H1 (cell line): ENCODE results near the gene GLG1. TPM values are rescaled to one million over a fixed set of nuclear protein-coding genes. Genes with fewer than 3 reads are reported as not detected.

ENCODE experiments used
- CTCF ChIA-PET: fragments of 300-600 bp; sonication (Branson Sonifier 250); formaldehyde crosslinking; loops from one replicate; lab custom pipeline; 2021; ENCODE audit not compliant: partially characterized antibody; lab: Charles Lee
- POLR2A ChIA-PET: fragments of 300-600 bp; sonication (Branson Sonifier 250); formaldehyde crosslinking; loops from one replicate; lab custom pipeline; 2021; ENCODE audit warnings: inconsistent platforms; ENCODE audit not compliant: partially characterized antibody; lab: Charles Lee
- DNase-seq, 2 experiments: peaks; one replicate each; pipeline versions ENCODE4 v3.0.0 to v3.0.0-alpha.2; 2010 to 2022; ENCODE audit warnings: low spot score in 2 of 2, low read depth in 1 of 2, mixed read lengths in 1 of 2
- FAIRE-seq: peaks from 2 replicates; lab custom pipeline; 2011; peaks lifted over from hg19 to GRCh38; lab: Jason Lieb, UNC
- H2AFZ ChIP-seq: 2 replicates; pipeline ENCODE4 v1.8.1; 2012; ENCODE audit warnings: low read length, inconsistent platforms
- H2AK5ac ChIP-seq: 2 replicates; pipeline ENCODE4 v1.6.1; 2013; ENCODE audit warnings: low read depth, low read length
- H2BK120ac ChIP-seq: replicated peaks from 2 replicates; pipeline ENCODE3; 2013; ENCODE audit warnings: low read depth, low read length, inconsistent platforms
- H2BK12ac ChIP-seq: 2 replicates; pipeline ENCODE4 v1.6.1; 2013; ENCODE audit warnings: low read depth, low read length
- H2BK15ac ChIP-seq: 2 replicates; pipeline ENCODE4 v1.6.1; 2013; ENCODE audit warnings: low read length
- H2BK20ac ChIP-seq: 2 replicates; pipeline ENCODE4 v1.6.1; 2013; ENCODE audit warnings: low read length
- H2BK5ac ChIP-seq: 2 replicates; pipeline ENCODE4 v1.6.1; 2013; ENCODE audit warnings: low read depth, low read length
- H3K14ac ChIP-seq: 2 replicates; pipeline ENCODE4 v1.6.1; 2013; ENCODE audit warnings: inconsistent platforms; ENCODE audit not compliant: insufficient read length
- H3K18ac ChIP-seq: 2 replicates; pipeline ENCODE4 v1.6.1; 2013; ENCODE audit warnings: low read length; ENCODE audit errors: extremely low read depth
- H3K23ac ChIP-seq: 2 replicates; pipeline ENCODE4 v1.6.1; 2013; ENCODE audit warnings: inconsistent platforms; ENCODE audit not compliant: insufficient read length
- H3K23me2 ChIP-seq: 2 replicates; pipeline ENCODE4 v1.6.1; 2013; ENCODE audit warnings: low read depth, low read length
- H3K27ac ChIP-seq: 2 replicates; pipeline ENCODE4 v1.6.1; 2011; ENCODE audit warnings: low read depth, low read length, inconsistent platforms
- H3K27me3 ChIP-seq, 4 experiments: replicated peaks in 1 of 4; 1 replicate in 1 of 4; 2 replicates in 3 of 4; pipeline versions ENCODE4 v1.6.1 to v1.8.1; 2011 to 2013; ENCODE audit warnings: low read length in 3 of 4, mild to moderate bottlenecking in 3 of 4, inconsistent platforms in 2 of 4, mixed read lengths in 2 of 4, moderate library complexity in 1 of 4; ENCODE audit not compliant: control insufficient read depth in 3 of 4, insufficient read depth in 3 of 4; ENCODE audit errors: extremely low read depth in 1 of 4
- H3K36me3 ChIP-seq, 4 experiments: 2 replicates each; pipeline versions ENCODE4 v1.6.1 to v1.8.1; 2011 to 2013; ENCODE audit warnings: mild to moderate bottlenecking in 4 of 4, low read length in 3 of 4, moderate library complexity in 2 of 4, control low read depth in 1 of 4, inconsistent platforms in 1 of 4; ENCODE audit not compliant: insufficient read depth in 4 of 4, control insufficient read depth in 2 of 4
- H3K4ac ChIP-seq: replicated peaks from 2 replicates; pipeline ENCODE3; 2013; ENCODE audit warnings: low read length, low read depth, mixed read lengths, inconsistent platforms; ENCODE audit not compliant: insufficient read length
- H3K4me1 ChIP-seq, 4 experiments: replicated peaks in 1 of 4; 1 replicate in 1 of 4; 2 replicates in 3 of 4; pipeline versions ENCODE4 v1.6.1 to v1.8.1; 2011 to 2013; ENCODE audit warnings: low read length in 3 of 4, inconsistent platforms in 2 of 4, mixed read lengths in 1 of 4; ENCODE audit not compliant: insufficient read depth in 4 of 4, control insufficient read depth in 3 of 4
- H3K4me2 ChIP-seq, 2 experiments: 2 replicates each; pipeline versions ENCODE4 v1.6.1 to v1.8.1; 2011 to 2013; ENCODE audit warnings: low read depth in 2 of 2, low read length in 2 of 2, control low read depth in 1 of 2, inconsistent platforms in 1 of 2, mild to moderate bottlenecking in 1 of 2; ENCODE audit not compliant: insufficient read depth in 1 of 2
- H3K4me3 ChIP-seq, 4 experiments: fragments of 200-600, 300-600 bp in 1 of 4; sonication (generic), shearing (Covaris generic), sonication (Bioruptor Twin) in 1 of 4; 2 replicates each; pipeline versions ENCODE4 v1.5.1 to v1.8.1; 2011 to 2016; ENCODE audit warnings: low read length in 4 of 4, low read depth in 3 of 4, control low read depth in 2 of 4, inconsistent platforms in 2 of 4, mild to moderate bottlenecking in 2 of 4, mixed read lengths in 1 of 4, moderate library complexity in 1 of 4; ENCODE audit not compliant: insufficient read depth in 2 of 4; ENCODE audit errors: extremely low read depth in 1 of 4
- H3K56ac ChIP-seq: replicated peaks from 2 replicates; pipeline ENCODE3; 2013; ENCODE audit warnings: low read depth, mild to moderate bottlenecking, mixed read lengths, low read length, inconsistent platforms; ENCODE audit not compliant: insufficient read length
- H3K79me1 ChIP-seq: 2 replicates; pipeline ENCODE4 v1.6.1; 2013; ENCODE audit warnings: low read depth, low read length, control low read depth
- H3K79me2 ChIP-seq, 2 experiments: 2 replicates each; pipeline versions ENCODE4 v1.6.1 to v1.8.1; 2012 to 2013; ENCODE audit warnings: low read length in 2 of 2, mild to moderate bottlenecking in 2 of 2, inconsistent platforms in 1 of 2; ENCODE audit not compliant: insufficient read depth in 2 of 2, control insufficient read depth in 1 of 2
- H3K9ac ChIP-seq, 4 experiments: replicated peaks in 1 of 4; 1 replicate in 1 of 4; 2 replicates in 3 of 4; pipeline versions ENCODE4 v1.6.1 to v1.8.1; 2011 to 2013; ENCODE audit warnings: low read depth in 3 of 4, low read length in 3 of 4, control low read depth in 2 of 4, mild to moderate bottlenecking in 2 of 4, moderate library complexity in 2 of 4, inconsistent platforms in 1 of 4; ENCODE audit errors: extremely low read depth in 1 of 4
- H3K9me3 ChIP-seq, 2 experiments: 2 replicates each; pipeline versions ENCODE4 v1.6.1 to v1.8.1; 2012 to 2013; ENCODE audit warnings: mild to moderate bottlenecking in 2 of 2, moderate library complexity in 2 of 2, control low read depth in 1 of 2, inconsistent platforms in 1 of 2, low read depth in 1 of 2, low read length in 1 of 2, mixed read lengths in 1 of 2; ENCODE audit not compliant: insufficient read depth in 2 of 2
- H4K20me1 ChIP-seq, 2 experiments: replicated peaks in 1 of 2; 2 replicates each; pipeline versions ENCODE3 to v1.8.1; 2011 to 2013; ENCODE audit warnings: inconsistent platforms in 2 of 2, low read length in 2 of 2, mild to moderate bottlenecking in 1 of 2; ENCODE audit not compliant: insufficient read depth in 2 of 2, control insufficient read depth in 1 of 2
- H4K5ac ChIP-seq: 2 replicates; pipeline ENCODE4 v1.6.1; 2013; ENCODE audit warnings: low read length, low read depth, mixed read lengths, inconsistent platforms; ENCODE audit not compliant: insufficient read length
- H4K8ac ChIP-seq: 2 replicates; pipeline ENCODE4 v1.8.0; 2013; ENCODE audit warnings: mild to moderate bottlenecking, moderate library complexity, low read length, inconsistent platforms; ENCODE audit not compliant: insufficient read depth; ENCODE audit errors: extremely low read depth
- H4K91ac ChIP-seq: replicated peaks from 2 replicates; pipeline ENCODE3; 2013; ENCODE audit warnings: low read length, mixed read lengths, inconsistent platforms; ENCODE audit not compliant: insufficient read length
- EP300 ChIP-seq, 2 experiments: IDR thresholded peaks; 1 replicate in 1 of 2; 2 replicates in 1 of 2; pipeline ENCODE4 v1.6.1; 2011 to 2012; ENCODE audit warnings: low read depth in 2 of 2, low read length in 2 of 2, mild to moderate bottlenecking in 2 of 2, borderline replicate concordance in 1 of 2, inconsistent platforms in 1 of 2, moderate library complexity in 1 of 2
- HDAC6 ChIP-seq: IDR thresholded peaks from one replicate; pipeline ENCODE4 v1.7.1; 2012; ENCODE audit warnings: low read depth, mild to moderate bottlenecking, inconsistent platforms, low read length, moderate library complexity
- KDM5A ChIP-seq: fragments of 200-600 bp; IDR thresholded peaks from 2 replicates; pipeline ENCODE4 v1.7.1; 2012; ENCODE audit warnings: mild to moderate bottlenecking, low read length, inconsistent platforms, mixed read lengths
- POLR2AphosphoS5 ChIP-seq: IDR thresholded peaks from 2 replicates; pipeline ENCODE4 v1.6.1; 2011; ENCODE audit warnings: low read depth, low read length
- SP2 ChIP-seq: IDR thresholded peaks from 2 replicates; pipeline ENCODE4 v1.6.1; 2012; ENCODE audit warnings: mild to moderate bottlenecking, low read length, inconsistent platforms
- TBP ChIP-seq: IDR thresholded peaks from 2 replicates; pipeline ENCODE4 v1.6.1; 2011; ENCODE audit warnings: low read depth, low read length, improper control_type of control experiment
- WGBS, 2 experiments: shearing (Covaris generic) in 1 of 2; methylation state at CpG; one replicate each; pipeline versions ENCODE4 v1.1.6 to v1.1.7; 2013 to 2015; ENCODE audit warnings: low lambda C conversion rate in 2 of 2, mixed read lengths in 2 of 2, inconsistent platforms in 1 of 2, low coverage in 1 of 2, missing lambda C conversion rate in 1 of 2; ENCODE audit not compliant: insufficient replicate concordance in 2 of 2, insufficient coverage in 1 of 2, insufficient read length in 1 of 2; ENCODE audit errors: extremely low coverage in 1 of 2, missing lambda C conversion rate in 1 of 2; 5-methylcytosine and 5-hydroxymethylcytosine counted together
- polyA plus RNA-seq, 7 experiments: library from polyadenylated mRNA; depleted of rRNA in 3 of 7; stranded (reverse) in 5 of 7; unstranded in 2 of 7; fragments of >200 nt in 5 of 7; fragments of 200-250 nt in 2 of 7; gene quantifications; 1 replicate in 5 of 7; 2 replicates in 1 of 7; 4 replicates in 1 of 7; pipeline versions ENCODE4 v1.2.1 to v1.2.3, GENCODE V29; 2011 to 2013; ENCODE audit warnings: missing spikeins in 2 of 7, mixed read lengths in 2 of 7
- total RNA-seq: library from RNA; stranded (reverse); fragmentation: NEBNext Ultra II Directional; extraction: Animal tissue kit (Norgen Biotek cat#: 25700); gene quantifications from 2 replicates; pipeline ENCODE4 v1.2.1, GENCODE V29; 2021

Gene GLG1
- total and polyA plus RNA-seq, 2 of the 8 experiments (the other 6 are each of a cell fraction or from before 2014, with no cell fraction given), result 53.4 to 139 TPM

GRCh38 chr16:74596586-74596985 lies 10.3 kb downstream of the GLG1 start:
- no peaks in the 10 kb centered on the region for H3K4me1 ChIP-seq
- no peak for DNase-seq
- H2BK15ac ChIP-seq, result no peak overlapping the region
- no peaks in the 10 kb centered on the region for H3K9me3 ChIP-seq
- ChIA-PET CTCF (interaction anchor here (0.6 to 0.7 kb wide), 2 partner anchors 29 to 36 kb away, joined by 3 read pairs; no protein-coding TSS in a partner anchor), POLR2A (no interaction called here)
- H4K20me1 ChIP-seq, result peaks cover 0 to 7% of the 10 kb centered on the region in 2 experiments
- H4K91ac ChIP-seq, result no peak overlapping the region
- H3K4me2 ChIP-seq, result no peak overlapping the region
- WGBS, 2 experiments, result 91% methylated on average over 2 of the region's 2 CpGs; no CpG with 5 or more reads in 1 of the 2 experiments
- H3K14ac ChIP-seq, result no peak overlapping the region
- H2AFZ ChIP-seq, result no peak overlapping the region
- peaks cover 4 to 88% of the 10 kb centered on the region in 2 experiments; a peak in 3 of 4 replicates for H3K79me2 ChIP-seq
- H2BK12ac ChIP-seq, result no peak overlapping the region
- no peak overlapping the region for H3K56ac ChIP-seq
- no peak overlapping the region for H3K9ac ChIP-seq
- no peak overlapping the region for H3K4ac ChIP-seq
- H2BK120ac ChIP-seq, result no peak overlapping the region
- no peak overlapping the region for H4K8ac ChIP-seq
- no peak overlapping the region for H3K4me3 ChIP-seq
- no peak overlapping the region for H4K5ac ChIP-seq
- no peak overlapping the region for H3K23ac ChIP-seq
- peaks cover 3% of the 10 kb centered on the region for H3K79me1 ChIP-seq
- H3K18ac ChIP-seq, result no peak overlapping the region
- H2BK20ac ChIP-seq, result no peak overlapping the region
- no peaks in the 10 kb centered on the region for H3K36me3 ChIP-seq
- H3K27me3 ChIP-seq, result no peaks in the 10 kb centered on the region
- no peak overlapping the region for H3K27ac ChIP-seq
- H2BK5ac ChIP-seq, result no peak overlapping the region
- H2AK5ac ChIP-seq, result no peak overlapping the region
- no peak for TF ChIP-seq KDM5A
- TF ChIP-seq TBP, result no peak
- no peak for TF ChIP-seq EP300 (IDR thresholded peaks at IDR 0.05; ENCODE audit: borderline replicate concordance in 1 of 2, low read depth in 2 of 2, low read length in 2 of 2)
- TF ChIP-seq HDAC6, result no peak
- no peak for TF ChIP-seq SP2
- no peak for TF ChIP-seq POLR2AphosphoS5
- FAIRE-seq, result no peak
- H3K23me2 ChIP-seq, result no peaks in the 10 kb centered on the region
